Measurements from ENCODE around the gene IFNA1.
"Not testable (repeated sequence)": the region's sequence is repeated elsewhere in the genome, so short reads cannot be mapped to it uniquely, and the experiment has no call there.

The IFNA1 gene

DNA sequence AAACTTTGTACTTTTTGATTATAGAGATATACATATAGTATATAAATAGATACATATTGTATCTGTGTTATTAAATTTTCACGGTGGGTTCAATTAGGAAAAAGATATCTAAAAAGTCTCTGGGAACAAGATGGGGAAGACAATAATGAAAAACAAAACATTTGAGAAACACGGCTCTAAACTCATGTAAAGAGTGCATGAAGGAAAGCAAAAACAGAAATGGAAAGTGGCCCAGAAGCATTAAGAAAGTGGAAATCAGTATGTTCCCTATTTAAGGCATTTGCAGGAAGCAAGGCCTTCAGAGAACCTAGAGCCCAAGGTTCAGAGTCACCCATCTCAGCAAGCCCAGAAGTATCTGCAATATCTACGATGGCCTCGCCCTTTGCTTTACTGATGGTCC is at the start of gene IFNA1:
Gene IFNA1 (plus strand): TSS at position 301 of the 400 bp plus-strand sequence. CDS start 69 bp downstream, at position 370.
- DNase-seq, result no peak

DNA sequence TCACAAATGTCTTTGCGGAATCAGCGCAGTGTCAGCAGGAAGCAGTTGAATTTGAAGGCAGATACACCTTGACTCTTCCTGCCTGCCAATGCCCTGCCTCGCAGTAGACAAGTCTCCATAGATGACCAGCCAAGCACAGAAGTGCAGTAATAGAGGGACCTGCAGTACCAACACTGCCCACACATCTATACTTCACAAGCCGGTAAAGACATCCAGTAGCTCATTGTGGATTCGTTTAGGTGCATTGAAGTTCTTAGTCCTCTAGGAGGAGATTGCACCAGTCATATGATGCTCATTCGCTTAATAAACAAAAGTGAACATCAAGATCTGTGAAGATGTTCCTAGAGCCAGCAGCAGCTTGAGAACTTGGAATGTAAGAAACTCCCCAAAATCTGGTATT is 48.0 kb upstream of the IFNA1 start:
- no peak for DNase-seq

DNA sequence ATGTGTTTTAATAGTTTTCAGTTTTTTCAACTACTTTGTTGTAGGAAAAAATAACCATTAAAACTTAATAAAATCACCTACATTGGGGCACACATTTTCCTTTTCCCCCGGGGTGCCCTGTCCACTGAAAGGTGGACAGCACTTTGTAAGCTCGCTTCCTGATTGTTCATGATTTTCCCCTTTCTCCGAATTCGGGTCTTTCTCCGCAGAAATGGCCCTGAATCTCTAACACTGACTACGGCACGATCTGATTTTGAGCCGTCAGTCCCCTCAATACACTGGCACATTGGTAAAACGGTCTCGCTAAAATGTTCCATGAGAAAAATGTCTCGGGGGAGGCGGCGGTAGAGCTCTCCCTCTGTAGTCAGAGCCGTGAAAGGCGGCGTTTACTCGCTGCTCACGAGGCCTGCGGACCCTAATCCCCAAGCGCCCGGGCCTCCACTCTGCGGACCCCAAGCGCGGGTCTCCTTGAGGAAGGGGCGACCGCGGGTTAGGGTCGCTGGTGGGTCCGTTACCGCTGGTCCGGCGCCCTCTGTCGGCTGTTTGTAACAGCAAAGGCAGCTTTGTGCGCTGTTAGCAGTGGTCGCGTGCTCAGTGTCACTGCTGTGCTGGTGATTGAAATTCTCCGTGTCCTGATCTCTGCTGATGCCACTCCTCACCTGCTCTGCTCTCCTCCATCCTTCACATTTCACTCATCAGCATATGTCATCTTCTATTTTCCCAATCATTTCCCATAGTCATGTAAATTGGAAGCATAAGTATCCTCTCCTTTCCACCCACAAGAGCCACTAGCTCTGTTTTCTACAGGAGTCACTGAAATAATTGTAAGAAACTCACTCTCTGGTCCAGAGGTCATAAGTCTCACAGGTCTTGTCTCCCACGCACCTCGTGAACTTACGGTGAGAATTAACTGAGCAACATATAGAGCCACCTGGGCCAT is 44.2 kb upstream of the IFNA1 start:
- no peak for DNase-seq

DNA sequence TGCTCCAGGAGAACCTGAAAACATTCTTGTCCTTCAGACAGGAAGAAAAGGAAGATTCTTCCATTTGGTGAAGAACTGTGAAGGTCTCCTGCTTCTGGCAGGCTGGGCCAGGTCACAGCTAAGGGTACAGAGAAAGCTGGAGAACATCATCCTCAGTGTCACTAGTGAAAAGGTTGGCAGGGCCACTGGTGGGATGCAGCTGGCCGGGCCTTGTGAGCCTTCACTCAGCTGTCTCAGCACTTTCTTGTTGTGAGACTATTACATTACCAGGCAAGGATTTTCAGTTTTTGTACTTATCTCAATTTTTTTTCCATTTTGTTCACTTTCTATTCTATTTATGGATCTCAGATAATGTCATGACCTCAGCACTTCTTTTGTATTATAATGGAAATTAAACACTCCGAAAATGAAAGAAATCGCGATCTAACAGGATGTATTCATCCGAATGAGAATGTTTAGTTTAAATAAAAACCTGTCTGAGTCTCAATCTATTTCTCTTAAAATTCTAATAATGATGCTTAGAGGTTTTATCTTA is 41.2 kb upstream of the IFNA1 start:
- DNase-seq, result no peak

DNA sequence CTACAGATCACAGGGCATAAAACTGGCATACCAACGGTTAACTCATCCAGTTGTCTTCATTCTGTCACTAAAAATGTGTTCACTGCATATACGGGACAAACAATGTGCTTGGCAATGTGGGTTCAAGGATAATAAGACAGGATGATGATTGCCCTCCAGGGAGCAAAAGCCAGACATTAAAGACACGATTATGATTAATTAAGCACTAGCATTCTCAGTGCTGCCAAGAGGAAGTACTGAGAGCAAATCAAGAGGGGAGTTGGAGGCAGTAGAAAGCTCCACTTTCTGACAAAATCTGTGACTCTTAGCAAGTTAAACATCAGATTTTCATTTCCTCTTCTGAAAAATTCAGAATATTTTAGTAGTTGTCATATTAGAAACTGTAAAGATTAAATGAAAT is 40.3 kb upstream of the IFNA1 start:
- DNase-seq, result no peak

DNA sequence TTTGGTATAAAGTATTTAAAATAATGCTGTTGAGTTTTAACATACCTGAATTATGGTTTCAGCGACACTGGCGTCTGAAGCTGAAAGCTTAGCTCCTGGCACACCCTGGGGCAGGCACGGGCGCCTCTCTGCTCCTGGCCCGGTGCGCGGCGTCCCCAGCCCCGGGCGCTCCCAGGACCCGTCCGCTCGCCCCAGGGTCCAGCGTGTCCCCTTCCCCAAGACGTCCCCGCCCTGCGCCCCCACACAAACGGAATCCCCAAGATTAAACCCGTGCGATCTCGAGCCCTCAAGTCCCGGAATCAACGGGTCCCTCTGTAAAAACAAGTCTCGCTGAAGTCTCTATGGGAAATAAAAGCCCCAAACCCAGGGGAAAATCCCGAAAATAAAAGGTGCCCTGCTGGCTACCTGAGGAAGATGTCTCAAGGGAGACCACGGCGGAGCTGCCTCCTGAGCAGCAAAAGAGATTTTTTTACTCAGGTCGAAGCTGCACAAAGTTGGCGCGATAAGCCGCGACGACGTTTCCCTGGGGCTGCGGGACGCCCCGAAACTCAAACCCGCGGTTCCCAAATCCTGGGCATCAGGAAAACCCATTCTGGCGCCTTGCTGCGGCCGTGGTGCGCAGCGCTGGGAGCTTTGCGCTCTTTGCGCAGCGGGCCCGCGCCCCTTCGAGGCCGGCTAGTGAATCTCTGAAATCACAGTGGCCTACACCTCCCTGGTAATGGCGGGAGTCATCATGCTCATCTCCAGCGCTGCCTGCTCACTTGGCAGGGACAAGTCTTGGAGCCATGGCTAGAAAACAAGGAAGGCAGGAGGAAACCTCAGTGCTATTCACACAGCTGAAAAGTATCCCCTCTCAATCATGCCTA is 37.6 kb upstream of the IFNA1 start:
- no peak for DNase-seq

DNA sequence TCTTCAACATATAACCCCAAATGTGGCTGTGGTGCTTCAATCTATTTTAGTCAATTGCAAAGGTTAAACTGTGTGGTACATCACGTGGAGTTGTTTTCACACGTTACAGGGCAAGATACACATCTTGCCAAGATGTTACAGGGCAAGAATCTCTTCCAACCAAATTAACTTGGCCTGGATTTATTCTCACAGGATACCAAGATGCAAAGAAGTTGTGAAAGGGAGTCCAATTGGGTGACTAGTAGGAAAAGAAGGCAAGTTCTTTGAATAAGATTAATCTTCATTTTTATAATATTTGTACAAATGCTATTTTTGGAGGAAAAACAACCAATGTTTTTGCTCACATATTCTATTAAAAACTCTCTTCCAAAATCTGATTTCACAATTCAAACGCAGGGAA is 36.1 kb upstream of the IFNA1 start:
- DNase-seq, result no peak

DNA sequence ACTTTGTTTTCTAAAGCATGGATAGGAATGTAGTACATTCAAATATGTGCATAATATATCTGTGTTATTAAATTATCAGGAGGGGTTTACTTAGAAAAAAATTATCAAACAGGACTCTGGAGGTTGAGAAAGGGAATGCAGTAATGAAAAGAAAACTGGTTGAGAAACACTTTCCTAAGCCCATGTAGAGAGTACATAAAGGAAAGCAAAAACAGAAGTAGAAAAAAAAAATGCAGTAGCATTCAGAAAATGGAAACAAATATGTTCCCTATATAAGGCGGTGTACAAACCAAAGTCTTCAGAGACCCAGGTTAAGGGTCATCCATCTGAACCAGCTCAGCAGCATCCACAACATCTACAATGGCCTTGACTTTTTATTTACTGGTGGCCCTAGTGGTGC is 31.4 kb upstream of the IFNA1 start, which contains the start of gene IFNA8:
Gene IFNA8 (plus strand): TSS at position 301 of the 400 bp plus-strand sequence. CDS start 60 bp downstream, at position 361.
- no peak for DNase-seq

DNA sequence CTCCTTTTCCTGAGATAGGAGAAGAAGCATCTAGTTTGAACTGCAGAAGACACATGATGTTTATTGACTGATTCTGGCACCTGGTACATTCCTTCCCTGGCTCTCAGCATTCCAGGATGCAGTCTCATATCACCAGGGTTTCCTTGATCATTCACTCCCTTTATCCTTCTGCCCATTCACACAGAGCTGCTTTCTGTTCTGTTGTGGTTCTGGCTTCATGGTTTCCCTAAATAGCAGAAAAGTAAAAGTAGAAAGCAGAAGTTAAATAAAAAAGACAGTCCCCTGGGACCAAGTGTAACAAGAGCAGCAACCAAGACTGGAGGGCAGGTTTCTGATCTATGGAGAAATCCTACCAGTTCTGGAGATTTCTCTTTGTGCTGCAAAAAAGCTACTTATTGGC is 28.1 kb upstream of the IFNA1 start:
- no peak for DNase-seq

DNA sequence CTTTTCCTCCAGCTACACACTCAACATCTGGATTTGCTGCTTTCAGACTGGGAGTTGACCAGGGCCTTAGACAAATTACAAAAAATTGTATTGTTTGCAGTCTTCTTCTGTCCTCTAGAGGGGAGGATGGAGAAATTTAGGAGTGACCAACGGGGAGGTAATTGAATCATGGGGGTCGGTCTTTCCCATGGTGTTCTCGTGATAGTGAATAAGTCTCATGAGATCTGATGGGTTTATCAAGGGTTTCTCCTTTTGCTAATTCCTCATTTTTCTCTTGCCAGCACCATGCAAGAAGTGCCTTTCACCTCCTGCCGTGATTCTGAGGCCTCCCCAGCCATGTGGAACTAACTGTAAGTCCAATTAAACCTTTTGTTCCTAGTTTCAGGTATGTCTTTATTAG is 27.1 kb upstream of the IFNA1 start:
- no peak for DNase-seq

DNA sequence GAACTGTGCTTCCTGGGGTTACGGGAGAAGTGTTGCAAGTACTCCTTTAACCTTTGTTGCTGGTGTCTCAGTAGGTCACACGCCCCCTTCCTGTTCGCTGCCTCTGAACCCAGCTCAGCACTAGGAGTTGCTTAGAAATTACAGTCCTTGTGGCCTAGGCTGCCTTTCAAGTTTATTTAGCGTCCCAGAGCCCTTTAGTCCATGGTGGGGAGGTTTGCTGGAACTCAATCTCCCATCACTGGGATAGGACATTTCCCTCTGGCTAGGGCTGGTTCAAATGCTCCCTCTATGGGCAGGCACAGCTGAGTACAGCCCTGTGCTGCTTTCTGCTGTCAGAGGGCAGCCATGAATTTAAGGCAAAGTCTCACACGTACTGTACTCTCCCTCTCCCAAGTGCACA is 26.6 kb upstream of the IFNA1 start:
- no peak for DNase-seq

DNA sequence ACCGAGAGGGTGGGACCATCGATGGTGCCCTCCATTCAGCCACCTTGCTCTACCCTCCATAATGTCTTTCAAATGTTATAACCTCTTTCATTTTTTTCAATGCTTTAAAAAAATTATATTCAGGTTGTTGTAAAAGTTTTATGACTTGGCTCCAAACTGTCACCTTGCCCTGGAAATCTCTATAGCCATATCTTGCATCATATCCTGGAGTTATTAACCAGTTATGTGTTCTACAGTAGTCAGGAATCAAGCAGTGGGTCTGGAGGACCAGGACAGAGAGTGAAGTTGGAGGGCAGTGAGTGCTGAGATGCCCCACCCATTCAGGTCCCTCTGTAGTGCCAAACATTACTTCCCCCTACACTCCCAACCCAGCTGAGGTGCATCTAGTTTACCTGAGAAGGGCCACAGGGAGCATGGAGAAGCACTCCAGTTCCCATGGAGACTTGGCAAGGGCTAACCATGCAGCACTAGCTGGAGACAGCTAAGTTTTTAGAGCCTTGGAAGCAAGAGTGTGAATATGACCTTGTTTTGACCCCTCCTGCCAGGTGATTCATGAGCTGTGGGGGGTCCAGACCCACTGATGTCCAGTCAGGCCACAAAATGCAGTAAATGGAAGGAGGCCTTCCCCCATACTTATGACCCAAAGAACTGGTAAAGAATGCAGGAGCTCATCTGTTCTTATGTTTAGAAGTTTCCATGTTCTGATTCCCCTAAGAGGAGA is 25.9 kb upstream of the IFNA1 start:
- DNase-seq, result no peak

DNA sequence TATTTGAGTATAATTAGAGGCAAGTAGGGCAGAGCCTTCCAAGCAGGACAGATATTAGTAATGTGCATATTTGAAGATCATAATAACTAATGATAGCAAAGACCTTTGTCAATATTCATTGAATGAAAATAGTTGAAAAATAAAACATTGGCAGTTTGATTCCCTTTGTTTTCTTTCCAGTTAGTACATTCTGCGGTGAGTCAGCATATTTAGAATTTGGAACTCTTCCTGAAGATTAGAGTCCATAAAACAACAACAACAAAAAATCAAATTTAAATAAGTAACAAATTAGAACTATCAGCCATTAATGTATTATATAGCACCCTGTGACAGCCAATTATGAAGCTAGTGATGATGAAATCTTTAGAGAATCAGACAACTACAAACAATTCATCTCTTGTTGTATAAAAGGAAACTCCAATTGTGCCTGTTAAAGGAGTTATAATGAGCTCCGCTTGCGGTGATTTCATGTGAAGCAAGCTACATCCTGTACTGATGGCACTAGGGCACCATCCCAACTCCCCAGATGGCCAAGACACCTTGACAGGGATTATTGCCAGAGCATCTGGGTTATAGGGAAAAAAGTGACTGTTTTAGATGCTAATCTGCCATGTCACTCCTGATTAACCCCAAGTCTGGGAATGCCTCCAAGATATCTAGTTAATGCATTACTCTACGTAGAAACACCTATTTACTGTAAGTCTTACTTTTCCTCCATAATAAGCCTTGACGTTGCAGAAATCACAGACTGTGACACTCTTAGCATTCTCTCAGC is 24.6 kb upstream of the IFNA1 start:
- no peak for DNase-seq

DNA sequence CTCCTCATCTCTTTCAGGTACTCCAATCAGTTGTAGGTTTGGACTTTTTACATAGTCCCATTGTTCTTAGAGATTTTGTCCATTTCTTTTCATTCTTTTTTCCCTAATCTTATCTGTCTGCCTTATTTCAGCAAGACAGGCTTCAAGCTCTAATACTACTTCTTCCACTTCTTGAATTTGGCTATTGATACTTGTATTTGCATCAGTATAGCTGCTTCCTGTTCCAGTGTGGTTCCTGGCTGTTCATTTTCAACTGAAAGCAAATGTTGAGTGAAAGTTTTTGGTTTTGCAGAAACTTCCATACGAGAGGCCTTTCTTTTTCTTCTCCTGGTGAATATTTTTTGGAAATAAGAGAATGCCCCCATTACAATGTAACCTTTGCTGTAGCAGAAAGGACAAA is 12.0 kb upstream of the IFNA1 start:
- no peak for DNase-seq

DNA sequence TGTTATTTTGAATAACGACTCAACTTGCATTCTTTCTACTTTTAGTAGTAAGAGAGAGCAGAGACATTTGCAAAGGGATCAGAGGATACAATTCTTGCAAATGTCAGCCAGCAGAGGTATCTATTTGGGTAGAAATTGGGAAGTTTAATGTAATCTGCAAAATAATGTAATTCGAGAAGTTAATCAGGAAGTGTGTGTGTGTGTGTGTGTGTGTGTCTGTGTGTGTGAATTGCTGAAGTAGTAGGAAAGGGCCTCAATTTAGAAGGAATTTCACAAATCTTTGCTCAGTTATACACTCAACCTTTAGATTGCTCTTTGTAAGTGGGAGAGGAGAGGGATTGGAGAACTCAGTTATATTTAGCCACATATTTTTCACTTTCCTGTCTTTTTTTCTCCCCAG is 11.0 kb upstream of the IFNA1 start:
- DNase-seq, result no peak

DNA sequence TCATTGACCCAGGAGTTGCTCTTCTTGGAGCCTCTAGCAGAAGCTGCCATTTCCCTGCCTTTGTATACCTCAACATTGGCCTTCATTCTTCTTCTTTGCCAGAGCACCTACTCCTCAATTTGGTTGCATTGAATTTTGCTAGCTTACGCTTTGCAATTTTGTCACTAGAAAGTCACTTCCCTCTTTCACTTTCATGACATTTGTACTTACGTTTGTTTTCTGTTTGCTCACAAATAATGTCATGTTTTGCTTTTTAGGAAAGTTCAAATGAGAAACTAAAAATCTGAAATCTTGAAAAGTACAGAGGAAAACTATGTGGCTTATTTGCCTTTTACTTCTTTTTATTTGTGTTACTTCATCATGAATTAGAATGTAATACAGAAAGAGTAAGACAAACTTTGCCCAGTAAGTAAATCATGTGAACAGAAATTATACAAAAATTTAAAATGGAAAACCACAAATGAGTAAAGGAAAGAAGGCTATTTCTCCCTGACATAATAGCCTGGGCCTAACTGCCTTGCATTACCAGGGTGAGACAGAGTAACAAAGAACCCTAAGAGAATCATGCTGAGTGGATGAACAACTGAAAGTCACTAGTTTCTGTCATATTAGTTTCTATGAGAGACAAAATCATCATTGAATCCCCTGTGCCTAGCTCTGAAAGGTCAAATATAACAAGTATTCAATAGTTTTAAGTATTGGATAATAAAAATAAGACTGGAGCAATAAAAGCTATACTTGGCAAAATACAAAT is 7.4 kb upstream of the IFNA1 start:
- no peak for DNase-seq

DNA sequence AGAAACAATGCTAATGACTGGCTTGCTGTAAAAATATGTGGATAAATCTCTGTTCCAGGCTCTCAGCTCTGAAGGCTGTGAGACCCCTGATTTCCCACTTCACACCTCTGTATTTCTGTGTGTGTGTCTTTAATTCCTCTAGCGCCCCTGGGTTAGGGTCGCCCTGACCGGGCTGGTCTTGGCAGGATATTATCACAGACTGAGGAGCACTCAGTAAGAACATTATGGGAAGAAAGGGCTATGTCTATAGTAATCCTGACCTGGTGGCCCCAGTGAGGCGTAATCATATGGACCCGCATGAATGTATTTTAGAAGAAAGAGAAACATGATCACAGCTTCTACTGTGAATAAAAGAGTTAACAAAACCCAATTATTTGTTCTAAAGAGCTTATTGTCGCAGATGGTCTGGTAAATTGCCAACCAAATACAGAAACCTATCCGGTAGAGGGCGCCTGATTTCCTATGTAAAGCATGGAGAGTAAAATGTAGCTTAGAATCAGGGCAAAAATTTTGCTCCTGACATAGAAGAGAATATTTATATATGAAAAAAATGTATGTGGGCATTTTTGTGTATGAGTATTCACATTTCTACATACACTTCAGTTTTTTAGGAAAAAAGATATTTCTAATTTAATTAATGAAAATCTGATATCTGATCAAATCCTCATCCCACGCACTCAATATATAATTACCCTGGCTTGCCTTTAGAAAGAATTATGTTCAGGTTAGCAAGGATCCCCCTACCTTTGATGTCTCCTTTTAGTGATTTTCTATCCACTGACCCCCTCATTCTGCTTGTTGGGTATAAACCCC is 5.8 kb upstream of the IFNA1 start:
- DNase-seq, result no peak

DNA sequence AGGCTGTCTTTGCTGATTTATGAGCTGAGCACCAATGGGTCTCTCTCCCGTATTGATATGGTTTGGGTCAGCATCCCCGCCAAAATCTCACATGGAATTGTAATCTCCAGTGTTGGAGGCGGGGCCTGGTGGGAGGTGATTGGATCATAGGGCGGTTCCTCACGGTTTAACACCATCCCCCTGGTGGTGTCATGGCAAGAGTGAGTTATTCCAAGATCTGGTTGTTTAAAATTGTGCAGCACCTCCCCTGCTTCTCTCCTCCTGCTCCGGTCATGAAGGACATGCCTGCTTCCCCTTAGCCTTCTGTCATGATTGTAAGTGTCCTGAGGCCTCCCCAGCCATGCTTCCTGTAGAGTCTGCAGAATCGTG is 5.2 kb upstream of the IFNA1 start:
- not testable (repeated sequence) for DNase-seq

DNA sequence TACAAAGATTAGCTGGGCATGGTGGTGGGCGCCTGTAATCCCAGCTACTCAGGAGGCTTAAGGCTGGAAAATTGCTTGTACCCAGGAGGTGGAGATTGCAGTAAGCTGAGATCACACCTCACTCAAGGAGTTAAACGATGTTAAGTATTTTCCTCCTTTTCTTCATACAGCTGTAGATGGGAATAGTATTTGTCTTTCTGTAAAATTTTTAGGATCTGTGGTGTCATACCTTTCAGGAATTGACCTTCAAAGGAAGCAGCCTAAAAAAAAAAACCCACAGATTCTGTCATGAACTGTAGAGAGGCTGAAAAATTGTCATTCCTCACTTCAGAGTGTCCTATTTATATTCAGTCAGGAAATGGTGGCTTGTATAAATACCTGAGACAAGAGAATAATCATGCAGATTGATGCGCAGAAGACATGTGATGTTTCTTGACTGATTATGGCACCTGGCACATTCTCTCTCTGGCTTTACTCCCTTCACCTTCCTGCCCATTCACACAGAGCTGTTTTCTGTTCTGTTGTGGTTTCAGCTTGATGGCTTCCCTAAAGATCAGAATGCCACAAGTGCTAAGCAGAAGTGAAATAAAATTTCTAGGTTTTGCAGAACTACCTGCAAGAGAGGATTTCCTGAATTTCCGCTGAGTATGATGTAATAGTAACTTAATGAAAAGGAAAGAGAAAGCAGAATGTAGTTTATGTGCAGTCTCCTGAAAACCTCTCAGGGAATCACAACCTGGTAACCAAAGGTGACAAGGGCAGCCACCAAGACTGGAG is 3.8 kb downstream of the IFNA1 start:
- DNase-seq, result no peak

DNA sequence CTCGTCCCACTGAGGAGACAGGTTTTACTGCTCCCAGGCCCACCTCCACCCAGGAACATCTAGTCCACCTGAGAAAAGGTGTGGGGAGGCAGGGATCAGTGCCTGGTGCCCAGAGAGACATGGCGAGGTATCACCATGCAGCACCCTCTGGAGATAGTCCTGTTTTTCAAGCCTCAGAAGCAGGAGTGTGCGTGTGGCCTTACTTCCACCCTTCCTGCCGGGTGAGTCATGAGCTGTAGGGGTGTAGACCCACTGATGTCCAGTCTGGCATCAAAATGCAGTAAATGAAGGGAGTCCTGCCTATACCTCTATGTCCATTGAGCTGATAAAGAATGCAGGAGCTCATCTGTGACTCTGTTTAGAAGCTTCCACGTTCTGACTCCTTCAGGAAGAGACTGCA is 9.1 kb downstream of the IFNA1 start:
- not testable (repeated sequence) for DNase-seq

Data from NCI-H1436 treated with DMSO at 0.1 percent for 48 hours (cell line).